Measurements from ENCODE around the gene SRBD1. TPM values are rescaled to one million over a fixed set of nuclear protein-coding genes. Genes with fewer than 3 reads are reported as not detected.

Gene SRBD1
- total RNA-seq, 8 experiments from 2014 or later = 17.0 to 27.1 (median 20.4) TPM

DNA sequence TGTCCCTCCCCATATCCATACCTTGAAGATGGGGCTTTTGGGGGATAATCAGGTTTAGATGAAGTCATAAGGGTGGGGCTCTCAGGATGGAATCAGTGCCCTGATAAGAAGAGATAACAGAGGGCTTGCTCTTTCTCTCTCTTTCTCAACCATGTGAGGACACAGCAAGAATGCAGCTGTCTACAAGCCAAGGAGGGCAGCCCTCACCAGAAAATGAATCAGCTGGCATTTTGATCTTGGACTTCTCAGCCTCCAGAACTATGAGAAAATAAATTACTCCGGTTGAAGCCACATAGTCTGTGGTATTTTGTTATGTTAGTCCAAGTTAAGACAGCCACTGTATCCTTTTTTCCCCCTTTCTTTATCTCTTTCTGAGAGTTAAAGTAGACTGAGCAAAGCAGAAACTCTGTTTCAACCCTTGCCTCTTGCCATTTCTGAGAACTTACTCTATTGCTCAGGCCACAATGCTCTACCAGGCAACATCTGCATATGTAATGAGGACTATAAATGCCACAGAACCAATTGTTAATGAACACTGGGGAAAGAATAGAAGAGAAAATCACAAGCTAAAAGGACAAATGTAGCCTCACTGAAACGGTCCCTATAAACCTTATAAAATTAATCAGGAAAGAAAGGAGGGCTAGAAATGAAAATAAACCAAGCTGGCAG is 56.9 kb downstream of the SRBD1 start:
- Histone ChIP-seq H3K4me3 (no peak overlapping the region), H3K4me1 (replicated peaks in 1 of 2) (no peaks in the 10 kb centered on the region), H3K27ac (no peak overlapping the region)
- ATAC-seq (replicated peaks in 6 of 8) = peak in 3 of 8 experiments; percentile 83 to 96 (median 89)
- in situ Hi-C loops (cut with MboI; ENCODE audit: low pct_unique_long_range_greater_than_20kb in 2 of 9, low sequenced_read_pairs in 9 of 9, unreplicated experiment in 9 of 9) = no loop called here
- 0 to 70% (median 13%) methylated on average over 1 to 2 of the region's 2 CpGs; no CpG with 5 or more reads in 3 of the 10 experiments for WGBS, 10 experiments

DNA sequence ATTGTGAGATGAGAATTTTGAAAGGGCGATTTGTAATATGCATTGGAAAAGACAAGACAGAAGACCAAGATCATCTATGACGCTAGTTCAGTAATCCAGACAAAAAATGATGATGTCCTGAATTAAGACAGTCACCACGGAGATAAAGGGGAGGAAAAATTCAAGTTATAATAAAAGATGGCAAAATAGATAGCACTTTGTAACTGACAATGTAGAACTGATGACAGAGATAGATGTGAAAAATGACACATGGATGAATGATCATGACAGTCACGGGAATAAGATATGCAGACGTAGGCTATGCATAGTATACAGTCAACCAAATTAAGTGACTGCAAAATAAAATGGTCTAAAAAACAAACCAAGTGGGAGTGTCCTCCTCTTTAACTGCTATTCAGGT is 59.2 kb downstream of the SRBD1 start:
- ATAC-seq (replicated peaks in 6 of 8) = no peak
- in situ Hi-C loops (cut with MboI; ENCODE audit: low pct_unique_long_range_greater_than_20kb in 2 of 9, low sequenced_read_pairs in 9 of 9, unreplicated experiment in 9 of 9) = no loop called here
- Histone ChIP-seq H3K4me3 (no peak overlapping the region), H3K4me1 (replicated peaks in 1 of 2) (no peaks in the 10 kb centered on the region), H3K27ac (no peak overlapping the region)
- WGBS, 10 experiments = 75 to 100% (median 94%) methylated on average over 3 to 5 of the region's 5 CpGs

DNA sequence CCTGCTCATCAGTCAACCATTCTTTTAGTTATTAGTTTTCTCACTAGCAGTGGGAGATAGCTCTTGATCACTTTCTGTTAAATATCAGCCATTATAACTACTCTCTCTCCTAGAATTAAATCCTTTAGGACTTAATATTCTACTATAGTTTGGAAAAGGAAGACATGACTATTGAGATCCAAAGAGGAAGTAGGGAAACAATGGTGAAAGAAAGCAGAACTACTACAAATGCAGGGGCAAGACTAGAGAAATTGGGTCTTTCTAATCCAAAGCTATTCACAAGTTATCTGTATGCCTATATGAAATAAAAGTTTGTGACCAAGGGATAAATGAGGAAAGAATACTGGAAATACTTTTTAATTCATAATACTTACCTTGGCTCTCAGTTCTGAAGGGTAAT is 65.1 kb downstream of the SRBD1 start:
- Histone ChIP-seq H3K27ac (no peak overlapping the region), H3K4me3 (no peak overlapping the region), H3K4me1 (replicated peaks in 1 of 2) (no peaks in the 10 kb centered on the region)
- ATAC-seq (replicated peaks in 6 of 8) = no peak
- in situ Hi-C loops (cut with MboI; ENCODE audit: low pct_unique_long_range_greater_than_20kb in 2 of 9, low sequenced_read_pairs in 9 of 9, unreplicated experiment in 9 of 9) = no loop called here

DNA sequence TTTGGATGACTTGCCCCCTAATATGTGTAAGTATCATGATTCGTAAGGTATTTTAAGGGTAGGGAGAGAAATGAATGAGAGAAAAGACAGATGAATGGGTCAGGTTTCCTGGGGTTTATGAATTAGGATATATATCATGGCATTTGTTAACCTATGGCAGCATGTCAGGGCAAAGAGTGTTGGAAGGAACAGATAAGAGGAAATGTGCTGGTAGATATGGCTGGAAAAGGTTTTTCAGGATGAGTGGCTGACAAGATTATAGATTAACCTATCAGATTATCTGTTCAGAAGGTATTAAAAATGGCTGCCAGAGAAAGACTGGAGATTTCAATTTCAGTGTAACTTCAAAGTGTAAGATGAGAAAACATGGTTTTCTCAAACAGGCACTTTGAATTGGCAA is 67.8 kb downstream of the SRBD1 start:
- WGBS, 10 experiments = 57 to 100% (median 100%) methylated on average over 1 of the region's 1 CpG; no CpG with 5 or more reads in 1 of the 10 experiments
- Histone ChIP-seq H3K4me3 (no peak overlapping the region), H3K27ac (no peak overlapping the region), H3K4me1 (replicated peaks in 1 of 2) (no peaks in the 10 kb centered on the region)
- in situ Hi-C loops (cut with MboI; ENCODE audit: low pct_unique_long_range_greater_than_20kb in 2 of 9, low sequenced_read_pairs in 9 of 9, unreplicated experiment in 9 of 9) = no loop called here
- ATAC-seq (replicated peaks in 6 of 8) = no peak

DNA sequence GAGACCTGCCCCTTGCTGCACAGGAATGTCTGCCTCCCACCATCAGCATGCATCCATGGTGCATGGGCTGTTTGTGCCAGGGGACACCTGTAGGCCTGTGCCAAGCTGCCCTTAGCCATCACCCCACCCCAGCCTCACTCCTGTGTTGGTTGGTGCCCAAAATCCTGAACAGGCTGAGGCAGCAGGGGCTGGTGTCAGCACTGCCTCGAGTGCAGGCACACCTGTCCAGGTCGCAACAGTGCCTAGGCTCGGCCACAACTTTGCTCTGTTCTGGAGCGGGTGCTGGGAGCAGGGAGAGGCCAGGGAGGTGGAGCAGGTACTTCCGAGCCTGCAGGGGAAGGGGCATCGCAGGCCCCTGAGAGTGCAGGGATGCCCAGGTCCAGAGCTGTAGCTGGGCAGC is 69.1 kb downstream of the SRBD1 start:
- H3K4me3 ChIP-seq = no peak overlapping the region
- 100% methylated on average over 2 of the region's 6 CpGs; no CpG with 5 or more reads in 9 of the 10 experiments for WGBS, 10 experiments
- no peaks in the 10 kb centered on the region for H3K4me1 ChIP-seq (replicated peaks in 1 of 2)
- no peak overlapping the region for H3K27ac ChIP-seq
- in situ Hi-C loops (cut with MboI; ENCODE audit: low pct_unique_long_range_greater_than_20kb in 2 of 9, low sequenced_read_pairs in 9 of 9, unreplicated experiment in 9 of 9) = no loop called here
- ATAC-seq (replicated peaks in 6 of 8) = no peak

DNA sequence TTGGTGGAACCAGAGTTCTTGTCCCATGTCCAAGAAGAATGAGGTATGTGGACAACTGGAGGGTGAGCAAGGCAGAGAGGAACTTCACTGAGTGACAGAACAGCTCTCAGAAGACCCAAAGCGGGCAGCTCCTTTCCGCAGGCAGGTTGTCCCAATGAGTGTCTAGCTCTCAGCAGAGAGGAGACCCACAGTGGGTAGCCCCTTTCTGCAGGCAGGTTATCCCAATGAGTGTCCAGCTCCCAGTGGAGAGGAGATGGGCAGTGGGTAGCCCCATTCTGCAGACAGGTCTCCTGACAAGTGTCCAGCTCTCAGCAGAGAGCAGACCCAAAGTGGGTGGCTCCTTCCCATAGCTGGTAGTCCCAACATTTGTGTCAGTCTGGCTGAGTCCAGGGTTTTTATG is 69.6 kb downstream of the SRBD1 start:
- H3K27ac ChIP-seq = no peak overlapping the region
- ATAC-seq (replicated peaks in 6 of 8) = no peak
- in situ Hi-C loops (cut with MboI; ENCODE audit: low pct_unique_long_range_greater_than_20kb in 2 of 9, low sequenced_read_pairs in 9 of 9, unreplicated experiment in 9 of 9) = no loop called here
- no peak overlapping the region for H3K4me3 ChIP-seq
- H3K4me1 ChIP-seq (replicated peaks in 1 of 2) = no peaks in the 10 kb centered on the region
- 73 to 100% (median 100%) methylated on average over 1 to 2 of the region's 2 CpGs; no CpG with 5 or more reads in 5 of the 10 experiments for WGBS, 10 experiments

DNA sequence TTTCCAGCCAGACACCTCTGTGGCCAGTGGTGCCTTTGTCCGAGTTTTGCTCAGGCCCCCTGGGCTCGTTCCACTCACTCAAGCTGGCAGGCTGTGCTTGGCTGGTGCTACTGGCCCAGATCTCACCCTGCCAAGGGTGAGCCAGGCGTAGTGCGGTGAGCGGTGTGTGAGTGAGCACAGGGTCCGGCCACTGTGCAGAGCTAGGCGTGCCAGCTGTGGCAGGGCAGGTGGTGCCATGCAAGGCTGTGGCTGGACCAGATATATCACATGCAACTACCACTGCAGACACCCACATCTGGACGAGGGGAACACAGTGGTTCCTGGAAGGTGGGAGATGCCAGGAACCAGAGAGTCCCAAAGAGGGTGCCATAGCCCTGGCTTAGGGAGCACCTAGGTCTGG is 70.1 kb downstream of the SRBD1 start:
- Histone ChIP-seq H3K4me1 (replicated peaks in 1 of 2) (no peaks in the 10 kb centered on the region), H3K4me3 (no peak overlapping the region), H3K27ac (no peak overlapping the region)
- in situ Hi-C loops (cut with MboI; ENCODE audit: low pct_unique_long_range_greater_than_20kb in 2 of 9, low sequenced_read_pairs in 9 of 9, unreplicated experiment in 9 of 9) = no loop called here
- ATAC-seq (replicated peaks in 6 of 8) = no peak
- WGBS, 10 experiments = 93 to 100% (median 97%) methylated on average over 1 to 6 of the region's 8 CpGs; no CpG with 5 or more reads in 4 of the 10 experiments

DNA sequence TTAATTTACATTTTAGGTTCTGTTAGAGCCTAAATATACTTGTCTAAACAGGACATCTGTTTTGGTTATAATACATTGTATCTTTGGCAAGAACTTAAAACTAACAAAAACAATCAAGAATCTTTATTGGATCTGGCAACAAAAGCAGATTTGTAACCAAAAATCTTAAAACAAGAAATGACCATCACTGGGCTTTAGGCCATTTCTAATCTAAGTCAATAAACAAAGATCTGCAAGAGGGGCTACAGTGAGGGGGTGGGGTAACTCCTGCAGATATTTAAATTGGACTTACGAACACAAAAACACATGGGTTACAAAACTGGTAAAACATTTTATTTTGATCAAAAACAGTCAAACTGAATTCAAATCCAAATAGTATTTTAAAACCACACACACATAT is 77.3 kb downstream of the SRBD1 start:
- ATAC-seq (replicated peaks in 6 of 8) = no peak
- 100% methylated on average over 1 of the region's 1 CpG; no CpG with 5 or more reads in 2 of the 10 experiments for whole genome bisulfite sequencing, 10 experiments
- Histone ChIP-seq H3K4me3 (no peak overlapping the region), H3K27ac (no peak overlapping the region), H3K4me1 (replicated peaks in 1 of 2) (no peaks in the 10 kb centered on the region)
- in situ Hi-C loops (cut with MboI; ENCODE audit: low pct_unique_long_range_greater_than_20kb in 2 of 9, low sequenced_read_pairs in 9 of 9, unreplicated experiment in 9 of 9) = no loop called here

DNA sequence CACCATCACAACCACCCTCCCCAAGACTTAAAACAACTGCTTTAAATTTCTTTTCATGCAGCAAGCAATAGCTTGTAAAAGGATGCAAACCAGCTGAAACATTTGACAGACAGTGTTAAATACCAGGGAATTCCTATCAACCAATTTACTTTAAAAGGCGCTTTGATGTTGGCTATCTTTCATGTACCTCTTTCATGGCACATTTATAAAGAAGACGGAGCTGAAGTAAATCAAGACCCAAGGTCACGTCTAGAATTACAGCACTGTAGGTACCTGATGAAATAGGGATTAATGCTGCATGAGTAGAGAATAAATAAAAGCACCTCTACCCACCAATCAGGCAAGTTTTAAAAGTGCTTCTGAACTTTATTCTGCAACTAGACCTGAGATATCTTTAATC is 78.9 kb downstream of the SRBD1 start:
- 56 to 100% (median 88%) methylated on average over 1 to 3 of the region's 3 CpGs; no CpG with 5 or more reads in 3 of the 10 experiments for WGBS, 10 experiments
- in situ Hi-C loops (cut with MboI; ENCODE audit: low pct_unique_long_range_greater_than_20kb in 2 of 9, low sequenced_read_pairs in 9 of 9, unreplicated experiment in 9 of 9) = no loop called here
- H3K4me3 ChIP-seq = no peak overlapping the region
- ATAC-seq (replicated peaks in 6 of 8) = no peak
- no peak overlapping the region for H3K27ac ChIP-seq
- H3K4me1 ChIP-seq (replicated peaks in 1 of 2) = no peaks in the 10 kb centered on the region

DNA sequence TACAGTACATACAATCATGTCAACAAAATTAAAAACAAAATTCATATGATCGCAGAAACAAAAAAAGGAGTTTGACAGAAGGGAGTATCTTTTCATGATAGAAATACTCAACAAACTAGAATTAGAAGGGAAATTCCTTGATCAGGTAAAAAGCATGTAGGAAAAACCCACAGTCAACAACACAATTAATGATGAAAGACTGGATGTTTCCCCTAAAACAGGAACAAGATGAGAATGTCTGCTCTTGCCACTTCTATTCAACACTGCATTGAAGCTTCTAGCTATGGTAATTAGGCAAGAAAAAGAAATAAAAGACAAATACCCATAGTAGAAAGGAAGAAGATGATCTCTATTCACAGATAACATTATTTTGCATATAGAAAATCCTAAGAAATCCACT is 87.1 kb downstream of the SRBD1 start:
- in situ Hi-C loops (cut with MboI; ENCODE audit: low pct_unique_long_range_greater_than_20kb in 2 of 9, low sequenced_read_pairs in 9 of 9, unreplicated experiment in 9 of 9) = no loop called here
- WGBS, 10 experiments = 100% methylated on average over 1 of the region's 1 CpG; no CpG with 5 or more reads in 3 of the 10 experiments
- H3K4me3 ChIP-seq = no peak overlapping the region
- H3K27ac ChIP-seq = no peak overlapping the region
- H3K4me1 ChIP-seq (replicated peaks in 1 of 2) = no peaks in the 10 kb centered on the region
- no peak for ATAC-seq (replicated peaks in 6 of 8)

DNA sequence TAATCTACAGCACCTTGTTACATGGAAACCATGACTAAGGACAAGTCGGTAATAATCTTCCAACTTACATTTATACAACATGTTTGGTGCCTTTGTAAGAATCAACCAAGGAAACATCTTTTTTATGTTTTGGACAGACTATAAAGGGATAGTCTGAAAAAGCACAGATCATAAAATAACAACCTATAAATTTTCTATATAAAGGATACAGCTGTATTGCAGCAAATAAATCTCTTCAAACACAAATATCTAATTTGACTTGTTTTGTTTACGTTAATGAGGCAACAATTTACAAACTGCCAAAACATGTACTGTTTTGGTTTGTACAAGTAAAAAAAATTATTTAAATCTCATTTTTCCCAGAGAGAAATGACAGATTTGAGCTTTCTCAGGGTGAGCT is 92.5 kb downstream of the SRBD1 start:
- no peak for ATAC-seq (replicated peaks in 6 of 8)
- Histone ChIP-seq H3K4me3 (no peak overlapping the region), H3K27ac (no peak overlapping the region), H3K4me1 (replicated peaks in 1 of 2) (no peaks in the 10 kb centered on the region)
- WGBS, 10 experiments = 83 to 100% (median 100%) methylated on average over 1 to 2 of the region's 2 CpGs; no CpG with 5 or more reads in 1 of the 10 experiments
- in situ Hi-C loops (cut with MboI; ENCODE audit: low pct_unique_long_range_greater_than_20kb in 2 of 9, low sequenced_read_pairs in 9 of 9, unreplicated experiment in 9 of 9) = no loop called here

DNA sequence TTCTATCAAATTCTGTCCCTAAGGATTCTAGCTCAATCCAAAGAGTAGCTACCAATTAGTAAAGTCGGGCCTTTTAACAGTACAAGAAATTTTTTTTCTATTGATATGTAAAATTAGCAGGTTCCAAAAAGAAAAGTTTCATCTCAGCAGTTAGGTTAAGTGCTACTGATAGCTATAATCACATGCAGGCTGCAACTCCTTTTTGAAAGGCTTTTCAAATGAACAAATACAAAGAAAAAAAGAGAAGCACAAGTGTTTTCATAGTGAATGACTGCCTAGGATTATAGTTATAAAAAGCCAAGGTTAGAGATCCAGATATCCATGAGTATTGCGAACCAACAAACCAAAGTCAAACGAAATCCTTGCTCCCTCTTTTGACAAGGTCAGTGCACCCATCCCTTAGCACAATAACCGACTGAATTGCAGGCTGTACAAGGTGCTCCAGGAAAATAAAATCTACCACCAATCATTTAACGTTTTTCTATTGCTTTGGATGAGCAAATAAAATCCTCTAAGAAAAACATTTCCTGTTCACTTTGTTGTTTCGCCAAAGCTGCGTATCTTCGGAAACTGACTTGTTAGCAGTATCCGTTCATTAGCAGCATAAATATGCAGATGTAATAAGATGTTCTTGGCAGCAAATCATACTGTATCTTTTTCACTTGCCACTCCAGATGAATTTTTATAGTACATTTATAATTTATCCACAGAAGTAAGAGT is 100.2 kb downstream of the SRBD1 start:
- no peak for ATAC-seq (replicated peaks in 6 of 8)
- in situ Hi-C loops (cut with MboI; ENCODE audit: low pct_unique_long_range_greater_than_20kb in 2 of 9, low sequenced_read_pairs in 9 of 9, unreplicated experiment in 9 of 9) = no loop called here
- 33 to 86% (median 61%) methylated on average over 2 to 9 of the region's 9 CpGs for WGBS, 10 experiments
- Histone ChIP-seq H3K27ac (no peak overlapping the region), H3K4me3 (no peak overlapping the region), H3K4me1 (replicated peaks in 1 of 2) (no peaks in the 10 kb centered on the region)

DNA sequence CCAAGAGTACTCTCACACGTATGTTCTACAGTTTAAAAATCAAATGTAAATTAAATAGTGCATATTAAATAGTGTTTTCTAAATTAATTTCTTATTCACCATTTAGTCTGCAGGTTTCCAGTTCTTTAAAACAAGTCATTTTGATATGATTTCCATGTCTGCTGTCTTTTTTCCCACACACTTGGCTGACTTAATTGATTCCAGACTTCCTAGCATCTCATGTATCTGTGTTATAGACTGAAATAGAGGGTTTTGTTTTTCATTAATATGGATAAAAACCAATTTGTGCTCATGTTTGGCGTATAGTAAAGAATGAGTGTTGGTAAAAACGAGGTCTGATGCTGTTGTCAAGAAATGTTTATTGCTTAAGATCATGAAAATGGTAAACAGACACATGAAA is 104.3 kb downstream of the SRBD1 start:
- Histone ChIP-seq H3K4me1 (replicated peaks in 1 of 2) (no peaks in the 10 kb centered on the region), H3K4me3 (no peak overlapping the region), H3K27ac (no peak overlapping the region)
- no peak for ATAC-seq (replicated peaks in 6 of 8)
- 68 to 100% (median 94%) methylated on average over 2 to 3 of the region's 3 CpGs for WGBS, 10 experiments
- in situ Hi-C loops (cut with MboI; ENCODE audit: low pct_unique_long_range_greater_than_20kb in 2 of 9, low sequenced_read_pairs in 9 of 9, unreplicated experiment in 9 of 9) = no loop called here

DNA sequence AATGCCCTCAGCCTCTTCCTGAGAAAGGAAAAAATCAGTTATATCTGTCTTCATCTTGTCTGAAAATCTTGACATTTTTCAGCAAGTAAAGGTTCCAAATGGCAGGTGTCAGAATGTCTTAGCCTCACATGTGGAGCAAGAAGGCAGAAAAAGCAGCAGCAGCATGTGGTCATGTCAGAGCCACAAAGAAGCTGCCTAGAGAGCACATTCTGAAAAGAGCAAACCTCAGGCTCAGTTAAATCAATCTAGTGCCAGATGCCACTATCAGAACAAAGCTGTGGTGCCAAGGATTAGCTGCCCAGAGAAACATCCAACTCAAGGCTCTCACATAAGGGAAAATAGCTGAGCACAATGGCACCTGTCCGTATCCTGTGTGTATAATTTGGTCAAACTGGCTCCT is 105.9 kb downstream of the SRBD1 start:
- Histone ChIP-seq H3K4me3 (no peak overlapping the region), H3K27ac (no peak overlapping the region), H3K4me1 (replicated peaks in 1 of 2) (no peaks in the 10 kb centered on the region)
- WGBS, 10 experiments = 80 to 100% (median 100%) methylated on average over 1 of the region's 1 CpG; no CpG with 5 or more reads in 1 of the 10 experiments
- ATAC-seq (replicated peaks in 6 of 8) = no peak
- in situ Hi-C loops (cut with MboI; ENCODE audit: low pct_unique_long_range_greater_than_20kb in 2 of 9, low sequenced_read_pairs in 9 of 9, unreplicated experiment in 9 of 9) = no loop called here
